Trophoblast cell (in vitro differentiated cells and primary cell): ENCODE data around the gene PDGFA.

ENCODE experiments used
- DNase-seq, 2 donors: peaks; one replicate each; pipeline ENCODE4 v3.0.0-alpha.2; 2016
- H2AFZ ChIP-seq: 2 replicates; pipeline ENCODE4 v1.6.1; 2013; ENCODE audit warnings: low read length, moderate library complexity, mild to moderate bottlenecking; ENCODE audit not compliant: insufficient read depth, poor library complexity
- H2AK5ac ChIP-seq: 2 replicates; pipeline ENCODE4 v1.6.1; 2013; ENCODE audit warnings: mild to moderate bottlenecking, low read length
- H2BK120ac ChIP-seq: 2 replicates; pipeline ENCODE4 v1.6.1; 2013; ENCODE audit warnings: low read length, mild to moderate bottlenecking, moderate library complexity; ENCODE audit not compliant: insufficient read depth, poor library complexity
- H2BK12ac ChIP-seq: 2 replicates; pipeline ENCODE4 v1.6.1; 2013; ENCODE audit warnings: mild to moderate bottlenecking, low read length, moderate library complexity
- H2BK5ac ChIP-seq: 2 replicates; pipeline ENCODE4 v1.6.1; 2013; ENCODE audit warnings: low read length, low read depth, moderate library complexity, mild to moderate bottlenecking; ENCODE audit not compliant: poor library complexity
- H3K14ac ChIP-seq: 2 replicates; pipeline ENCODE4 v1.6.1; 2013; ENCODE audit warnings: mild to moderate bottlenecking, low read length
- H3K18ac ChIP-seq: 2 replicates; pipeline ENCODE4 v1.6.1; 2013; ENCODE audit warnings: mild to moderate bottlenecking, low read length
- H3K23ac ChIP-seq: 2 replicates; pipeline ENCODE4 v1.6.1; 2013; ENCODE audit warnings: low read length
- H3K27ac ChIP-seq: 2 replicates; pipeline ENCODE4 v1.5.1; 2013; ENCODE audit warnings: low read depth, mild to moderate bottlenecking, inconsistent platforms, low read length, moderate library complexity
- H3K27me3 ChIP-seq: 2 replicates; pipeline ENCODE4 v1.6.1; 2013; ENCODE audit warnings: inconsistent platforms, mild to moderate bottlenecking, low read length, moderate library complexity; ENCODE audit not compliant: insufficient read depth
- H3K36me3 ChIP-seq, 2 experiments: 1 replicate in 1 of 2; 2 replicates in 1 of 2; pipeline ENCODE4 v1.6.1; 2013; ENCODE audit warnings: low read length in 2 of 2, mild to moderate bottlenecking in 2 of 2, moderate library complexity in 1 of 2; ENCODE audit not compliant: insufficient read depth in 2 of 2, control insufficient read depth in 1 of 2
- H3K4ac ChIP-seq: 2 replicates; pipeline ENCODE4 v1.6.1; 2013; ENCODE audit warnings: low read depth, mild to moderate bottlenecking, low read length, moderate library complexity
- H3K4me1 ChIP-seq, 2 experiments: 1 replicate in 1 of 2; 2 replicates in 1 of 2; pipeline ENCODE4 v1.6.1; 2013; ENCODE audit warnings: low read length in 2 of 2, mild to moderate bottlenecking in 2 of 2, moderate library complexity in 1 of 2; ENCODE audit not compliant: insufficient read depth in 2 of 2, control insufficient read depth in 1 of 2
- H3K4me2 ChIP-seq: 2 replicates; pipeline ENCODE4 v1.6.1; 2013; ENCODE audit warnings: inconsistent platforms, mild to moderate bottlenecking, low read length, moderate library complexity
- H3K4me3 ChIP-seq: 2 replicates; pipeline ENCODE4 v1.5.1; 2013; ENCODE audit warnings: mild to moderate bottlenecking, low read depth, low read length, inconsistent platforms
- H3K79me1 ChIP-seq: one replicate; pipeline ENCODE4 v1.6.1; 2013; ENCODE audit warnings: low read length
- H3K79me2 ChIP-seq: 2 replicates; pipeline ENCODE4 v1.6.1; 2013; ENCODE audit warnings: low read length, mild to moderate bottlenecking; ENCODE audit not compliant: control insufficient read depth, insufficient read depth, poor library complexity
- H3K9ac ChIP-seq: 2 replicates; pipeline ENCODE4 v1.6.1; 2013; ENCODE audit warnings: mild to moderate bottlenecking, low read length
- H3K9me3 ChIP-seq: 2 replicates; pipeline ENCODE4 v1.6.1; 2013; ENCODE audit warnings: low read depth, mild to moderate bottlenecking, control low read depth, inconsistent platforms, low read length; ENCODE audit not compliant: insufficient read depth
- H4K12ac ChIP-seq: 2 replicates; pipeline ENCODE4 v1.6.1; 2013; ENCODE audit warnings: low read depth, mild to moderate bottlenecking, low read length, moderate library complexity
- H4K8ac ChIP-seq: 2 replicates; pipeline ENCODE4 v1.6.1; 2013; ENCODE audit warnings: low read depth, mild to moderate bottlenecking, low read length, moderate library complexity
- H4K91ac ChIP-seq: one replicate; pipeline ENCODE4 v1.6.1; 2013; ENCODE audit warnings: low read depth, mild to moderate bottlenecking, low read length, moderate library complexity
- WGBS: extraction: QIAGEN DNeasy Blood & Tissue Kit; methylation state at CpG from one replicate; pipeline ENCODE4 v1.1.7; 2013; ENCODE audit warnings: missing lambda C conversion rate; ENCODE audit not compliant: insufficient read length, insufficient coverage; ENCODE audit errors: extremely low coverage; 5-methylcytosine and 5-hydroxymethylcytosine counted together

PDGFA gene

DNA sequence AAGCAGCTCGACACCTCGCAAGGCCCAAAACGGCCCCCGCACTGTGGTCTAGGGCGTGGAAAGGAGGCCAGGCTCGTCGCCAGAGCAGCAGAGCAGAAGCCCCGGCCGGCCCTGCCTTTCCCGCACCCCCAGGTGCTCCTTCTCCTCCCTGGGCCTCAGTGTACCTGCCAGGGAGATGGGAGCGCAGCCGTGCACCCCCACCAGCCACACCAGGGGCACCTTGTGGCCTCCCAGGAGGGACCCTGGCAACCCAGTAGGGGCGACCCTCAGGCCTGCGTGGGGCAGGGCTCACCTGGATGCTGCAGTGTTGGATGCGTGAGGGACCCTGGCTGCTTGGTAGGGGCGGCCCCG lies 9.5 kb downstream of the PDGFA start:
- Histone ChIP-seq H3K9ac (no peak overlapping the region), H3K79me1 (no peaks in the 10 kb centered on the region), H2BK5ac (no peak overlapping the region), H3K4me3 (no peak overlapping the region), H4K12ac (no peak overlapping the region), H3K27me3 (no peaks in the 10 kb centered on the region), H3K36me3 (peaks cover 11% of the 10 kb centered on the region in 2 experiments), H3K18ac (no peak overlapping the region), H3K14ac (no peak overlapping the region), H4K91ac (no peak overlapping the region), H2AK5ac (no peak overlapping the region), H3K4ac (no peak overlapping the region), H2BK120ac (no peak overlapping the region), H4K8ac (no peak overlapping the region), H3K79me2 (no peaks in the 10 kb centered on the region), H2AFZ (no peak overlapping the region), H3K9me3 (peaks cover 2% of the 10 kb centered on the region), H3K4me2 (no peak overlapping the region), H3K23ac (no peak overlapping the region), H3K4me1 (peaks cover 9 to 14% of the 10 kb centered on the region in 2 experiments), H2BK12ac (no peak overlapping the region), H3K27ac (no peak overlapping the region)
- no peak for DNase-seq
- no CpG with 5 or more reads among the region's 17 CpGs for WGBS

DNA sequence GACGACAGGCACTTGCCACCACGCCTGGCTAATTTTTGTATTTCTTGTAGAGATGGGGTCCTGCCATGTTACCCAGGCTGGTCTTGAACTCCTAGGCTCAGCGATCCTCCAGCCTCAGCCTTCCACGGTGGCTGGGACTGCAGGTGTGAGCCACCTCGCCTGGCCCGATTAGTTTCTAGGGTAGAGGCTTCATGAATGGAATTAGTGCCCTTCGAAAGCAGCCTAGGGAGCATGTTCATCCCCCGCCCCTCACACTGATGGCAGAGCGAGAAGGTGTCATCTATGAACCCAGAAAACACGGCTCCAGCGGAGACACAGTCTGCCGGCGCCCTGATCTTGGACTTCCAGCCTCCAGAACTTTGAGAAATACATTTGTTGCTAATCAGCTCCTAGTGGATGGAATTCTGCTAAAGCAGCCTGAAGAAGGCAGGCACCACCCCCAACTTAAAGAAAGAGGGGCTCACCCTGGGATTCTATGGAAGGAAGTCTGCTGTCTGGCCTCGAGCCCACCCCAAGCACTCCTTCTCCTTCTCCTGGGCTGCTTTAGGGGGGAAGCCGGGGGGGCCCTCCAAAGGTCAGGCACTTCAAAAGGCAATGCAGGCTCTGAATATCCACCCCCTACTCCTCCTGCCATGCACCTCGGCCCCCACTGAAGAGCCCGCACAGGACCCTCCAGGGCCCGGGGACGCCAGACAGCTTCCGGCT lies 10.1 kb downstream of the PDGFA start:
- DNase-seq = no peak
- Histone ChIP-seq H3K18ac (no peak overlapping the region), H3K36me3 (peaks cover 11 to 14% of the 10 kb centered on the region in 2 experiments), H3K79me2 (no peaks in the 10 kb centered on the region), H4K12ac (no peak overlapping the region), H2BK5ac (no peak overlapping the region), H3K27ac (no peak overlapping the region), H4K91ac (no peak overlapping the region), H2BK12ac (no peak overlapping the region), H2AFZ (no peak overlapping the region), H3K27me3 (no peaks in the 10 kb centered on the region), H3K9ac (no peak overlapping the region), H3K79me1 (no peaks in the 10 kb centered on the region), H3K4me2 (no peak overlapping the region), H3K4me1 (peaks cover 8 to 15% of the 10 kb centered on the region in 2 experiments), H3K9me3 (peaks cover 2% of the 10 kb centered on the region), H3K14ac (no peak overlapping the region), H3K4me3 (no peak overlapping the region), H3K4ac (no peak overlapping the region), H2AK5ac (no peak overlapping the region), H3K23ac (no peak overlapping the region), H2BK120ac (no peak overlapping the region), H4K8ac (no peak overlapping the region)
- WGBS = no CpG with 5 or more reads among the region's 20 CpGs

DNA sequence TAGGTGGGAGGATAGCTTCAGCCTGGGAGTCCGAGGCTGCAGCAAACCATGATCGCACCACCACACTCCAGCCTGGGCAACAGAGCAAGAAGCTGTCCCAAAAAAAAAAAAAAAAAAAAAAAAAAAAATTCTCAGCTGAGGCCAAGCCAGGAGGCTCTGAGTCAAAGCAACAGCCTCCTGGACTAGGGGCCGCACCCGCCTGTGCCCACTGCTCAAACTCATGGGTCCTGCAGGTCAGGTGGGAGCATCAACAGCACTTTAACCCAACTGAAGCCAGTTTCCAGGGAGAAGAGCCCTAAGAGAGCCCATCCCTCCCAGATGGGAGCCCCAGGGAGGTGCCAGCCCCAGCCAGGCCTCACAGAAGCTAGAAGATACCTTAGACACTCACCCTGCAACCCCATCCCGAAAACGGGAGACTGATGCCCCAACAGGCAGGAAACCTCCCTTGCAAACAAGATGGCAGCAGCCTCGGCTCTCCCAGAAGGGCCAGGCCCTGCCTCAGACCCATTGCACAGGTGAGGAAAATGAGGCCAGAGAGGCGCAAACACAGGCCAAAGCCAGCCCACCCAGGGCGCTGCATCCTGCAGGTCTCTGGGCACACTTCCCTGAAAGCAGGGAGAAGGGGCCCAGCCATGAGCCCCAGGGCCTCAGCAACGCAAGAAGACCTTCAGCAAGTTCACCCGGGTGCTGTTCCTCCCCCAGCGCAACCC lies 11.0 kb downstream of the PDGFA start:
- no peak overlapping the region for H3K18ac ChIP-seq
- no peak overlapping the region for H4K91ac ChIP-seq
- H3K14ac ChIP-seq = no peak overlapping the region
- H3K27me3 ChIP-seq = no peaks in the 10 kb centered on the region
- no peak overlapping the region for H2AK5ac ChIP-seq
- no peak overlapping the region for H2BK120ac ChIP-seq
- H4K12ac ChIP-seq = no peak overlapping the region
- no peak overlapping the region for H3K4me3 ChIP-seq
- H3K79me2 ChIP-seq = no peaks in the 10 kb centered on the region
- H4K8ac ChIP-seq = no peak overlapping the region
- no peak overlapping the region for H3K27ac ChIP-seq
- no peak overlapping the region for H2AFZ ChIP-seq
- H3K79me1 ChIP-seq = peaks cover 7% of the 10 kb centered on the region
- no CpG with 5 or more reads among the region's 12 CpGs for WGBS
- no peak overlapping the region for H3K9ac ChIP-seq
- no peak overlapping the region for H3K4ac ChIP-seq
- H3K4me2 ChIP-seq = no peak overlapping the region
- H3K4me1 ChIP-seq = peaks cover 17 to 25% of the 10 kb centered on the region in 2 experiments
- H2BK5ac ChIP-seq = no peak overlapping the region
- H3K9me3 ChIP-seq = peaks cover 4% of the 10 kb centered on the region
- H2BK12ac ChIP-seq = no peak overlapping the region
- H3K36me3 ChIP-seq = peaks cover 11 to 14% of the 10 kb centered on the region in 2 experiments
- no peak for DNase-seq
- H3K23ac ChIP-seq = no peak overlapping the region

DNA sequence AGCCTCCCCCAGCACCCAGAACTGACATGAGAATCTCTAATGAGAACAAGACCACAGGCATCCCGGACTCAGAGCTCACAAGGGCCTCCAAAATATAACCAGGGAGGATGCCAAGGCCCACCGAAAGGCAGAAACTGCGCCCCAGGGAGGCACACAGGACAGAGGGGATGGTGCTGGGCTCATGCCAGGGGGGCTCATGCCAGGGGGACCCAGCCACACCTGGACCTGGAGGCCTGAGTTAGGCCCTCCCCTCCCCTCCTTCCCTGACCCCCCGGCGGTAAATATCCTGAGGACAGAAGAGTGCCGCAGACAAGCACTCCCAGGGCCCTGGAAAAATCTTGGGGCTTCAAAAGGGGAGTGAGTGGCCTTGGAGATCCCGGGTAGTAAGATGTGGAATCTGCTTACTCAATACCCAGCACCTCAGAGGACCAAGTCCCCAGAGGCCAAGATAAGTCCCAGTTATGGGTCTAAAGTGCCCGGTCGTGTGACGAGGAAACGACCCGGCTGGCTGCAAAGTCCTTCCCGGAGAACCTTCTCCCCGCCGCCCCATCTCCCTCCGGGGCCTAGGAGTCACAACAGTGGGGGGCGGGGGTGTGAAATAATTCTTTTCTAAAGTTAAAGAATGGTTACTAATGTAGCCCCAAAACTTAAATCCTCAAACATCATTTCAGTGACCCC lies 11.9 kb downstream of the PDGFA start:
- WGBS = no CpG with 5 or more reads among the region's 17 CpGs
- H3K9ac ChIP-seq = no peak overlapping the region
- peaks cover 4% of the 10 kb centered on the region for H3K9me3 ChIP-seq
- no peak overlapping the region for H4K8ac ChIP-seq
- no peak overlapping the region for H2BK5ac ChIP-seq
- H3K27ac ChIP-seq = no peak overlapping the region
- H3K23ac ChIP-seq = no peak overlapping the region
- no peak overlapping the region for H4K91ac ChIP-seq
- H2BK12ac ChIP-seq = no peak overlapping the region
- no peak overlapping the region for H4K12ac ChIP-seq
- peaks cover 11 to 14% of the 10 kb centered on the region in 2 experiments for H3K36me3 ChIP-seq
- H3K79me2 ChIP-seq = no peaks in the 10 kb centered on the region
- no peak overlapping the region for H3K4me2 ChIP-seq
- H3K79me1 ChIP-seq = peaks cover 7% of the 10 kb centered on the region
- H3K4me1 ChIP-seq = peaks cover 21 to 29% of the 10 kb centered on the region in 2 experiments
- no peak overlapping the region for H2AFZ ChIP-seq
- no peak overlapping the region for H2BK120ac ChIP-seq
- no peak overlapping the region for H3K18ac ChIP-seq
- no peak for DNase-seq
- H3K4me3 ChIP-seq = no peak overlapping the region
- H3K14ac ChIP-seq = no peak overlapping the region
- H2AK5ac ChIP-seq = no peak overlapping the region
- no peak overlapping the region for H3K4ac ChIP-seq
- no peaks in the 10 kb centered on the region for H3K27me3 ChIP-seq
